ENCODE measurements around the gene NBL1. TPM values are rescaled to one million over a fixed set of nuclear protein-coding genes. Genes with fewer than 3 reads are reported as not detected.

NBL1 gene
- total and polyA plus RNA-seq, 2 experiments from 2014 or later = 6.1 to 10.6 TPM

DNA sequence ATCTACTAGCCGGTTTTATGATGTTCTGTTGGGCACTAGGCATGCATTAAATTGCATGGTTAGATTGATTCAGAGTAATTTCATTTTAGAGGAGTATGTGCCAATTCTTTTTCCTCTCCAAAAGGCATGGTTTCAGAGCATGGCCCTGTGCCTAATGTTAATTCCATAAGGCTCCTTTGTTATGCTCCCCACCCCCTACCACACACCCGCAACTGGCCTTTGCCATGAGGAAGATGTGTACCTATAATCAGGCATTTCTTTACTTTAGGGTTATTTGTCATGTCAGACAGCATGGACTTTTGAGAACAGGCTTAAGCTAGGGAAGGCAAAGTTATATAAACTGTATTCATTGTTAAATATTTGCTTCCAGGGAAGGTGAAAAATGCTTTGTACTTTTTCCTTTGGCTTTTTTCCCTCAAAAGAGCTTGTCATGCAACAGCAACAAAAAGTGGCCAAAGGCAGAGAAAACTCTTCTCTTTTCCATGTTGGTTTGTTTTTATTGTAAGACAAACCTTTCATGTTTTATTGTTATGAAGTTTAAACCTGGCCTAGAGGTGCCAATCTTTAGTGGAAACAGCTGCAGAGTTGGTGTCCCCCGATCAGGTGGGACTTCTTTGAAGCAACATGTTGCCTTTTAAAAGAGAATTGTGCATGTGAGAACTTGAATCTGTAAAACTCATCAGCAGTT is 24.3 kb upstream of the NBL1 start:
- Mint-ChIP-seq H3K27ac (peak overlapping the region; percentile 64), H3K27me3 (ENCODE audit: insufficient read depth, low read depth, poor library complexity) (no peaks in the 10 kb centered on the region), H3K4me3 (peak overlapping the region; percentile 45; the same call in 2 of the 3 replicates), H3K9me3 (no peaks in the 10 kb centered on the region), H3K4me1 (peaks cover 15% of the 10 kb centered on the region), H3K36me3 (ENCODE audit: low read depth) (0 out of 3 replicates have a peak, but pooled peaks cover 10% of the 10 kb centered on the region)
- H3K4me3 ChIP-seq = no peak overlapping the region; the same call in 1 of the 2 replicates
- peaks cover 49% of the 10 kb centered on the region for H3K79me2 ChIP-seq (replicated peaks; ENCODE audit: insufficient read depth)
- H3K36me3 ChIP-seq (ENCODE audit: insufficient read depth) = peaks cover 17% of the 10 kb centered on the region; the same call in 1 of the 2 replicates
- H3K27ac ChIP-seq (ENCODE audit: low read depth) = no peak overlapping the region
- no peaks in the 10 kb centered on the region for H3F3A ChIP-seq (replicated peaks; ENCODE audit: low read depth)
- TF ChIP-seq, protein P1, sequence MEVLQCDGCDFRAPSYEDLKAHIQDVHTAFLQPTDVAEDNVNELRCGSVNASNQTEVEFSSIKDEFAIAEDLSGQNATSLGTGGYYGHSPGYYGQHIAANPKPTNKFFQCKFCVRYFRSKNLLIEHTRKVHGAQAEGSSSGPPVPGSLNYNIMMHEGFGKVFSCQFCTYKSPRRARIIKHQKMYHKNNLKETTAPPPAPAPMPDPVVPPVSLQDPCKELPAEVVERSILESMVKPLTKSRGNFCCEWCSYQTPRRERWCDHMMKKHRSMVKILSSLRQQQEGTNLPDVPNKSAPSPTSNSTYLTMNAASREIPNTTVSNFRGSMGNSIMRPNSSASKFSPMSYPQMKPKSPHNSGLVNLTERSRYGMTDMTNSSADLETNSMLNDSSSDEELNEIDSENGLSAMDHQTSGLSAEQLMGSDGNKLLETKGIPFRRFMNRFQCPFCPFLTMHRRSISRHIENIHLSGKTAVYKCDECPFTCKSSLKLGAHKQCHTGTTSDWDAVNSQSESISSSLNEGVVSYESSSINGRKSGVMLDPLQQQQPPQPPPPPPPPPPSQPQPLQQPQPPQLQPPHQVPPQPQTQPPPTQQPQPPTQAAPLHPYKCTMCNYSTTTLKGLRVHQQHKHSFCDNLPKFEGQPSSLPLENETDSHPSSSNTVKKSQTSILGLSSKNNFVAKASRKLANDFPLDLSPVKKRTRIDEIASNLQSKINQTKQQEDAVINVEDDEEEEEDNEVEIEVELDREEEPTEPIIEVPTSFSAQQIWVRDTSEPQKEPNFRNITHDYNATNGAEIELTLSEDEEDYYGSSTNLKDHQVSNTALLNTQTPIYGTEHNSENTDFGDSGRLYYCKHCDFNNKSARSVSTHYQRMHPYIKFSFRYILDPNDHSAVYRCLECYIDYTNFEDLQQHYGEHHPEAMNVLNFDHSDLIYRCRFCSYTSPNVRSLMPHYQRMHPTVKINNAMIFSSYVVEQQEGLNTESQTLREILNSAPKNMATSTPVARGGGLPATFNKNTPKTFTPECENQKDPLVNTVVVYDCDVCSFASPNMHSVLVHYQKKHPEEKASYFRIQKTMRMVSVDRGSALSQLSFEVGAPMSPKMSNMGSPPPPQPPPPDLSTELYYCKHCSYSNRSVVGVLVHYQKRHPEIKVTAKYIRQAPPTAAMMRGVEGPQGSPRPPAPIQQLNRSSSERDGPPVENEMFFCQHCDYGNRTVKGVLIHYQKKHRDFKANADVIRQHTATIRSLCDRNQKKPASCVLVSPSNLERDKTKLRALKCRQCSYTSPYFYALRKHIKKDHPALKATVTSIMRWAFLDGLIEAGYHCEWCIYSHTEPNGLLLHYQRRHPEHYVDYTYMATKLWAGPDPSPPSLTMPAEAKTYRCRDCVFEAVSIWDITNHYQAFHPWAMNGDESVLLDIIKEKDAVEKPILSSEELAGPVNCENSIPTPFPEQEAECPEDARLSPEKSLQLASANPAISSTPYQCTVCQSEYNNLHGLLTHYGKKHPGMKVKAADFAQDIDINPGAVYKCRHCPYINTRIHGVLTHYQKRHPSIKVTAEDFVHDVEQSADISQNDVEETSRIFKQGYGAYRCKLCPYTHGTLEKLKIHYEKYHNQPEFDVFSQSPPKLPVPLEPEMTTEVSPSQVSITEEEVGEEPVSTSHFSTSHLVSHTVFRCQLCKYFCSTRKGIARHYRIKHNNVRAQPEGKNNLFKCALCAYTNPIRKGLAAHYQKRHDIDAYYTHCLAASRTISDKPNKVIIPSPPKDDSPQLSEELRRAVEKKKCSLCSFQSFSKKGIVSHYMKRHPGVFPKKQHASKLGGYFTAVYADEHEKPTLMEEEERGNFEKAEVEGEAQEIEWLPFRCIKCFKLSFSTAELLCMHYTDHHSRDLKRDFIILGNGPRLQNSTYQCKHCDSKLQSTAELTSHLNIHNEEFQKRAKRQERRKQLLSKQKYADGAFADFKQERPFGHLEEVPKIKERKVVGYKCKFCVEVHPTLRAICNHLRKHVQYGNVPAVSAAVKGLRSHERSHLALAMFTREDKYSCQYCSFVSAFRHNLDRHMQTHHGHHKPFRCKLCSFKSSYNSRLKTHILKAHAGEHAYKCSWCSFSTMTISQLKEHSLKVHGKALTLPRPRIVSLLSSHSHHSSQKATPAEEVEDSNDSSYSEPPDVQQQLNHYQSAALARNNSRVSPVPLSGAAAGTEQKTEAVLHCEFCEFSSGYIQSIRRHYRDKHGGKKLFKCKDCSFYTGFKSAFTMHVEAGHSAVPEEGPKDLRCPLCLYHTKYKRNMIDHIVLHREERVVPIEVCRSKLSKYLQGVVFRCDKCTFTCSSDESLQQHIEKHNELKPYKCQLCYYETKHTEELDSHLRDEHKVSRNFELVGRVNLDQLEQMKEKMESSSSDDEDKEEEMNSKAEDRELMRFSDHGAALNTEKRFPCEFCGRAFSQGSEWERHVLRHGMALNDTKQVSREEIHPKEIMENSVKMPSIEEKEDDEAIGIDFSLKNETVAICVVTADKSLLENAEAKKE (CRISPR knock-in tag; IDR thresholded peaks at IDR 0.05) = no peak
- no peak for TF ChIP-seq ZNF114 (CRISPR knock-in tag; IDR thresholded peaks at IDR 0.05)
- TF ChIP-seq CTCF (conservative IDR thresholded peaks at IDR 0.05; ENCODE audit: low read depth in 2 of 2) = no peak
- TF ChIP-seq, protein P2, sequence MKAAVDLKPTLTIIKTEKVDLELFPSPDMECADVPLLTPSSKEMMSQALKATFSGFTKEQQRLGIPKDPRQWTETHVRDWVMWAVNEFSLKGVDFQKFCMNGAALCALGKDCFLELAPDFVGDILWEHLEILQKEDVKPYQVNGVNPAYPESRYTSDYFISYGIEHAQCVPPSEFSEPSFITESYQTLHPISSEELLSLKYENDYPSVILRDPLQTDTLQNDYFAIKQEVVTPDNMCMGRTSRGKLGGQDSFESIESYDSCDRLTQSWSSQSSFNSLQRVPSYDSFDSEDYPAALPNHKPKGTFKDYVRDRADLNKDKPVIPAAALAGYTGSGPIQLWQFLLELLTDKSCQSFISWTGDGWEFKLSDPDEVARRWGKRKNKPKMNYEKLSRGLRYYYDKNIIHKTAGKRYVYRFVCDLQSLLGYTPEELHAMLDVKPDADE (IDR thresholded peaks at IDR 0.05) = no peak
- TF ChIP-seq, protein P3, sequence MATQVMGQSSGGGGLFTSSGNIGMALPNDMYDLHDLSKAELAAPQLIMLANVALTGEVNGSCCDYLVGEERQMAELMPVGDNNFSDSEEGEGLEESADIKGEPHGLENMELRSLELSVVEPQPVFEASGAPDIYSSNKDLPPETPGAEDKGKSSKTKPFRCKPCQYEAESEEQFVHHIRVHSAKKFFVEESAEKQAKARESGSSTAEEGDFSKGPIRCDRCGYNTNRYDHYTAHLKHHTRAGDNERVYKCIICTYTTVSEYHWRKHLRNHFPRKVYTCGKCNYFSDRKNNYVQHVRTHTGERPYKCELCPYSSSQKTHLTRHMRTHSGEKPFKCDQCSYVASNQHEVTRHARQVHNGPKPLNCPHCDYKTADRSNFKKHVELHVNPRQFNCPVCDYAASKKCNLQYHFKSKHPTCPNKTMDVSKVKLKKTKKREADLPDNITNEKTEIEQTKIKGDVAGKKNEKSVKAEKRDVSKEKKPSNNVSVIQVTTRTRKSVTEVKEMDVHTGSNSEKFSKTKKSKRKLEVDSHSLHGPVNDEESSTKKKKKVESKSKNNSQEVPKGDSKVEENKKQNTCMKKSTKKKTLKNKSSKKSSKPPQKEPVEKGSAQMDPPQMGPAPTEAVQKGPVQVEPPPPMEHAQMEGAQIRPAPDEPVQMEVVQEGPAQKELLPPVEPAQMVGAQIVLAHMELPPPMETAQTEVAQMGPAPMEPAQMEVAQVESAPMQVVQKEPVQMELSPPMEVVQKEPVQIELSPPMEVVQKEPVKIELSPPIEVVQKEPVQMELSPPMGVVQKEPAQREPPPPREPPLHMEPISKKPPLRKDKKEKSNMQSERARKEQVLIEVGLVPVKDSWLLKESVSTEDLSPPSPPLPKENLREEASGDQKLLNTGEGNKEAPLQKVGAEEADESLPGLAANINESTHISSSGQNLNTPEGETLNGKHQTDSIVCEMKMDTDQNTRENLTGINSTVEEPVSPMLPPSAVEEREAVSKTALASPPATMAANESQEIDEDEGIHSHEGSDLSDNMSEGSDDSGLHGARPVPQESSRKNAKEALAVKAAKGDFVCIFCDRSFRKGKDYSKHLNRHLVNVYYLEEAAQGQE (IDR thresholded peaks at IDR 0.05; ENCODE audit: unreplicated experiment) = no peak
- no peak for TF ChIP-seq EZH2phosphoT487 (IDR thresholded peaks at IDR 0.05; ENCODE audit: unreplicated experiment)
- TF ChIP-seq NANOG (IDR thresholded peaks at IDR 0.05; ENCODE audit: borderline replicate concordance) = no peak
- no peak for TF ChIP-seq STAT1 (IDR thresholded peaks at IDR 0.05; ENCODE audit: unreplicated experiment)
- TF ChIP-seq ZNF331 (CRISPR knock-in tag; IDR thresholded peaks at IDR 0.05; ENCODE audit: low read depth) = no peak
- no peak for TF ChIP-seq CREB1 (CRISPR knock-in tag; IDR thresholded peaks at IDR 0.05; ENCODE audit: low read depth)
- no peak for TF ChIP-seq EZH2 (IDR thresholded peaks at IDR 0.05; ENCODE audit: low read depth, unreplicated experiment)
- no peak for TF ChIP-seq JUNB (IDR thresholded peaks at IDR 0.05; ENCODE audit: unreplicated experiment)
- no peak for TF ChIP-seq POLR2AphosphoS5 (IDR thresholded peaks at IDR 0.05; ENCODE audit: low read depth)
- no peaks in the 10 kb centered on the region for H3K27me3 ChIP-seq (ENCODE audit: insufficient read depth)
- peak; percentile 44 for DNase-seq (ENCODE audit: low spot score)
- H3K9me2 ChIP-seq (ENCODE audit: insufficient read depth) = no peaks in the 10 kb centered on the region
- peak; percentile 89 for ATAC-seq
- H2AFZ ChIP-seq = no peak overlapping the region
- H4K20me1 ChIP-seq (replicated peaks; ENCODE audit: insufficient read depth) = peaks cover 12% of the 10 kb centered on the region; the same call in 1 of the 2 replicates
- peaks cover 7% of the 10 kb centered on the region for H3K4me1 ChIP-seq (ENCODE audit: insufficient read depth)
- H3K4me2 ChIP-seq = peak overlapping the region; percentile 50

Measured in GM23338 (cell line).